CD4-positive, alpha-beta memory T cell (primary cell): ENCODE data around the gene GPR31. TPM values are rescaled to one million over a fixed set of nuclear protein-coding genes. Genes with fewer than 3 reads are reported as not detected.

Experiments
- CTCF ChIA-PET: fragments of 350-600 bp; sonication (Branson Sonifier 250); formaldehyde crosslinking; loops from one replicate; lab custom pipeline; 2021; ENCODE audit warnings: inconsistent platforms; ENCODE audit not compliant: partially characterized antibody; lab: Charles Lee
- POLR2A ChIA-PET: fragments of 350-600 bp; sonication (Branson Sonifier 250); formaldehyde crosslinking; loops from one replicate; lab custom pipeline; 2021; ENCODE audit not compliant: partially characterized antibody; lab: Charles Lee
- DNase-seq, 5 donors: peaks; one replicate each; pipeline versions ENCODE4 v3.0.0 to v3.0.0-alpha.2; 2020 to 2022; ENCODE audit warnings: mixed read lengths in 1 of 5
- H3K27ac ChIP-seq: one replicate; pipeline ENCODE4 v1.7.0; 2013; ENCODE audit warnings: low read depth, low read length
- H3K27me3 ChIP-seq: 2 replicates; pipeline ENCODE4 v1.7.0; 2013; ENCODE audit warnings: mild to moderate bottlenecking, low read length, moderate library complexity; ENCODE audit not compliant: insufficient read depth
- H3K36me3 ChIP-seq: 2 replicates; pipeline ENCODE4 v1.7.0; 2013; ENCODE audit warnings: mild to moderate bottlenecking, low read length, moderate library complexity; ENCODE audit not compliant: insufficient read depth
- H3K4me1 ChIP-seq: 2 replicates; pipeline ENCODE4 v1.7.0; 2013; ENCODE audit warnings: mild to moderate bottlenecking, low read length, moderate library complexity; ENCODE audit not compliant: insufficient read depth
- H3K4me3 ChIP-seq, 2 donors: one replicate each; pipeline ENCODE4 v1.7.0; 2013; ENCODE audit warnings: low read length in 2 of 2, mild to moderate bottlenecking in 1 of 2
- H3K9me3 ChIP-seq, 2 donors: one replicate each; pipeline ENCODE4 v1.7.0; 2013; ENCODE audit warnings: low read length in 2 of 2, control low read depth in 1 of 2; ENCODE audit not compliant: control insufficient read depth in 1 of 2
- H3K27ac Mint-ChIP-seq, 7 donors: one replicate each; pipeline ENCODE4 v1.8.0; 2020 to 2021; ENCODE audit warnings: mixed read lengths in 7 of 7, mild to moderate bottlenecking in 6 of 7, inconsistent platforms in 3 of 7, moderate library complexity in 3 of 7
- H3K27me3 Mint-ChIP-seq, 2 donors: one replicate each; pipeline ENCODE4 v1.8.0; 2020 to 2021; ENCODE audit warnings: mixed read lengths in 2 of 2
- H3K36me3 Mint-ChIP-seq, 2 donors: one replicate each; pipeline ENCODE4 v1.8.0; 2020 to 2021; ENCODE audit warnings: mixed read lengths in 2 of 2, inconsistent platforms in 1 of 2, mild to moderate bottlenecking in 1 of 2
- H3K4me1 Mint-ChIP-seq, 4 donors: one replicate each; pipeline ENCODE4 v1.8.0; 2020 to 2021; ENCODE audit warnings: mixed read lengths in 4 of 4, mild to moderate bottlenecking in 1 of 4
- H3K4me3 Mint-ChIP-seq, 8 donors: one replicate each; pipeline ENCODE4 v1.8.0; 2020 to 2021; ENCODE audit warnings: mixed read lengths in 8 of 8, mild to moderate bottlenecking in 7 of 8, moderate library complexity in 6 of 8, inconsistent platforms in 3 of 8
- H3K9me3 Mint-ChIP-seq, 8 donors: one replicate each; pipeline ENCODE4 v1.8.0; 2020 to 2021; ENCODE audit warnings: mixed read lengths in 8 of 8, mild to moderate bottlenecking in 5 of 8, inconsistent platforms in 3 of 8, moderate library complexity in 1 of 8
- intact Hi-C: fragments of 100-400 bp; cut with micrococcal nuclease; formaldehyde crosslinking; loops from one replicate; pipeline ENCODE4 v1.15.1; 2023
- polyA plus RNA-seq, 2 donors: library from polyadenylated mRNA; unstranded; fragments of 300-500 nt; fragmentation: Illumina TruSeq; gene quantifications; one replicate each; pipeline ENCODE4 v1.2.3, GENCODE V29; 2021
- total RNA-seq, 2 experiments: library from RNA; stranded (reverse); gene quantifications; one replicate each; pipeline ENCODE4 v1.2.3, GENCODE V29; 2021

GPR31 gene
- total and polyA plus RNA-seq, 4 experiments from 2014 or later: not detected

DNA sequence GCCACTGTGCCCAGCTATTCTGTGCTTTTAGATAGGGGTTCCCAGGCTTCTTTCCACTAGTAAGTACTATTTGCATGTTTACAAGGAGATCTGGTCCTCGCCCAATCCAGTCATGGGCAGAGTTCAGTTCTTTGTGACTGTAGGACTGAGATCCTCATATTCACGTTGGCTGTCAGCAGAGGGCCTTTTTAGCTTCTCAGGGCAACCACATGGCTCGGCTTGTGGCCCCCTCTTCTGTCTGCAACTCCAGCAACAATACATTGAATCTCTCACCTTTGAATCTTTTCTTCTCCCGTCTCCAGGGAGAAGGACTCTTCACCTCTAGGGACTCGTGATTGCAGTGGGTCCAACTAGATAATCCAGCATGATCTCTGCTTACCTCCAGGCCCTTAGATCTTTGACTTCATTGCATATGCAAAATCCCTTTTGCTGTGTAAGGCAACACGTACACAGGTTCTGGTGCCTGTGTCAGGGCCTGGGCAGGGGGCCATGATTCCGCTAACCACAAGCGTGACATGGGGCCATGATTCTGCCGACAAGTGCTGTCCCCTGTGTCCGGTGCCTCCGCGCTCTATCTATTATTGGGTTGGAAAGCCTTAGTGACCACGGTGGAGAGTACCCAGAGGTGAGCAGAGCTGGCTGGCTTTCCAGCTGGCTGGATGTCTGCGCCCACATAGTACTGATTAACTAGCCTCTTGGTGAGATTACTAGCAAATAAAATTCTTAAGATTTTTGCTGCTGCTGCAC is 29.8 kb downstream of the GPR31 start:
- H3K4me1 Mint-ChIP-seq: peaks cover 42 to 86% (median 62%) of the 10 kb centered on the region in 4 donors

GRCh38 chr6:167125855-167126349 is 31.9 kb downstream of the GPR31 start:
- peaks cover 51 to 86% (median 68%) of the 10 kb centered on the region in 4 donors for H3K4me1 Mint-ChIP-seq

More for the DNA sequence above, 29.8 kb downstream of the GPR31 start:
- peaks cover 4% of the 10 kb centered on the region for H3K36me3 ChIP-seq
- CTCF ChIA-PET: interaction anchor here (1.1 kb wide), 1 partner anchor 14 kb away, joined by 3 read pairs; no protein-coding TSS in a partner anchor
- no peak overlapping the region for H3K27ac ChIP-seq
- Mint-ChIP-seq H3K27ac (peak overlapping the region; percentile 8 to 80 (median 59)), H3K36me3 (peaks cover 36 to 47% of the 10 kb centered on the region in 2 donors), H3K27me3 (no peaks in the 10 kb centered on the region), H3K9me3 (no peaks in the 10 kb centered on the region), H3K4me3 (peak overlapping the region in 2 of 8 donors; percentile 12)
- DNase-seq: no peak
- POLR2A ChIA-PET: interaction anchor here (1.4 to 2.1 kb wide), 4 partner anchors 34 to 172 kb away, joined by 3 to 7 read pairs (median 4); partner anchors contain the start of gene RNASET2
- no peak overlapping the region for H3K4me3 ChIP-seq
- peaks cover 87% of the 10 kb centered on the region for H3K4me1 ChIP-seq
- H3K9me3 ChIP-seq: no peaks in the 10 kb centered on the region
- intact Hi-C loops: loop anchor here (10.0 kb wide), 1 partner anchor 713 kb away; no protein-coding TSS in a partner anchor
- H3K27me3 ChIP-seq: no peaks in the 10 kb centered on the region

DNA sequence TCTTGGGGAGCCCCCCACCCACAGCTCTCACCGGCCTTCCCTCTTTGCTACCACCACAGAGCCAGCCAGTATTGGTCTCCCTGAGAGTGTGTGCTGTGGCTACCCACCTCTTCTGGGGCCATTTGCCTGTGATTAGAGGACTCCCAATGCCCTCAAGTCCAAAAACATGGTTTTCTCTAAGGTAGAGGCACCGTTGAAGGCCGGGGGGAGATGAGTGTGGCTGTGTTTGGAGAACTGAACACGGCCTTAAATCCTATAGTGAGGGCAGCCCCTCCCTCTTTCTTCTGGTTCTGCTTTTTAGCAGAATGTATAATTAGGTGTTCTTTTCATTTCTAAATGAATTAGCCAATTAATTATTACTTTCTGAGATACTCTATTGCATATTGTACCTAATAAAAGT is 32.4 kb downstream of the GPR31 start:
- DNase-seq: no peak
- peak overlapping the region in 2 of 8 donors; percentile 11 to 63 for H3K4me3 Mint-ChIP-seq
- intact Hi-C loops: loop anchor here (10.0 kb wide), 1 partner anchor 711 kb away; no protein-coding TSS in a partner anchor
- Histone ChIP-seq H3K27ac (no peak overlapping the region), H3K4me1 (peaks cover 93% of the 10 kb centered on the region), H3K4me3 (no peak overlapping the region), H3K9me3 (no peaks in the 10 kb centered on the region), H3K27me3 (no peaks in the 10 kb centered on the region), H3K36me3 (peaks cover 4% of the 10 kb centered on the region)
- peaks cover 54 to 88% (median 70%) of the 10 kb centered on the region in 4 donors for H3K4me1 Mint-ChIP-seq
- no peaks in the 10 kb centered on the region for H3K27me3 Mint-ChIP-seq
- ChIA-PET POLR2A (no interaction called here), CTCF (interaction anchor here (0.8 to 8.0 kb wide), 4 partner anchors 13 to 338 kb away, joined by 3 to 83 read pairs (median 5); no protein-coding TSS in a partner anchor)
- no peaks in the 10 kb centered on the region for H3K9me3 Mint-ChIP-seq
- peak overlapping the region in 1 of 7 donors; percentile 17 for H3K27ac Mint-ChIP-seq
- H3K36me3 Mint-ChIP-seq: peaks cover 29 to 41% of the 10 kb centered on the region in 2 donors

More at GRCh38 chr6:167125855-167126349, 31.9 kb downstream of the GPR31 start:
- H3K27me3 ChIP-seq: no peaks in the 10 kb centered on the region
- Mint-ChIP-seq H3K4me3 (no peak overlapping the region), H3K9me3 (no peaks in the 10 kb centered on the region), H3K27ac (peak overlapping the region in 1 of 7 donors; percentile 7), H3K27me3 (no peaks in the 10 kb centered on the region), H3K36me3 (peaks cover 29 to 43% of the 10 kb centered on the region in 2 donors)
- H3K9me3 ChIP-seq: no peaks in the 10 kb centered on the region
- H3K4me3 ChIP-seq: no peak overlapping the region
- peaks cover 93% of the 10 kb centered on the region for H3K4me1 ChIP-seq
- H3K36me3 ChIP-seq: peaks cover 4% of the 10 kb centered on the region
- no peak for DNase-seq
- POLR2A ChIA-PET: no interaction called here
- CTCF ChIA-PET: interaction anchor here (1.7 kb wide), 1 partner anchor 13 kb away, joined by 6 read pairs; no protein-coding TSS in a partner anchor
- no peak overlapping the region for H3K27ac ChIP-seq
- intact Hi-C loops: loop anchor here (10.0 kb wide), 1 partner anchor 711 kb away; no protein-coding TSS in a partner anchor

- peak overlapping the region in 5 of 7 donors; percentile 33 to 96 (median 41) for H3K27ac Mint-ChIP-seq
- no peak overlapping the region for H3K4me3 ChIP-seq
- H3K27me3 ChIP-seq: no peaks in the 10 kb centered on the region
- peaks cover 52 to 88% (median 70%) of the 10 kb centered on the region in 4 donors for H3K4me1 Mint-ChIP-seq
- H3K27me3 Mint-ChIP-seq: no peaks in the 10 kb centered on the region
- H3K36me3 ChIP-seq: peaks cover 4% of the 10 kb centered on the region
- peaks cover 24 to 35% of the 10 kb centered on the region in 2 donors for H3K36me3 Mint-ChIP-seq
- H3K4me1 ChIP-seq: peaks cover 93% of the 10 kb centered on the region
- peak overlapping the region in 5 of 8 donors; percentile 36 to 87 (median 63) for H3K4me3 Mint-ChIP-seq
- POLR2A ChIA-PET: interaction anchor here (0.9 to 3.3 kb wide), 4 partner anchors 9 to 139 kb away, joined by 3 to 20 read pairs (median 8); no protein-coding TSS in a partner anchor
- no peaks in the 10 kb centered on the region for H3K9me3 ChIP-seq
- no peak for DNase-seq
- intact Hi-C loops: loop anchor here (10.0 kb wide), 1 partner anchor 710 kb away; no protein-coding TSS in a partner anchor
- CTCF ChIA-PET: interaction anchor here (0.8 to 8.0 kb wide), 5 partner anchors 11 to 337 kb away, joined by 3 to 83 read pairs (median 4); partner anchors contain the start of gene CEP43
- H3K27ac ChIP-seq: no peak overlapping the region
- no peaks in the 10 kb centered on the region for H3K9me3 Mint-ChIP-seq
Observed at GRCh38 chr6:167124753-167125152, 33.0 kb downstream of the GPR31 start.

DNA sequence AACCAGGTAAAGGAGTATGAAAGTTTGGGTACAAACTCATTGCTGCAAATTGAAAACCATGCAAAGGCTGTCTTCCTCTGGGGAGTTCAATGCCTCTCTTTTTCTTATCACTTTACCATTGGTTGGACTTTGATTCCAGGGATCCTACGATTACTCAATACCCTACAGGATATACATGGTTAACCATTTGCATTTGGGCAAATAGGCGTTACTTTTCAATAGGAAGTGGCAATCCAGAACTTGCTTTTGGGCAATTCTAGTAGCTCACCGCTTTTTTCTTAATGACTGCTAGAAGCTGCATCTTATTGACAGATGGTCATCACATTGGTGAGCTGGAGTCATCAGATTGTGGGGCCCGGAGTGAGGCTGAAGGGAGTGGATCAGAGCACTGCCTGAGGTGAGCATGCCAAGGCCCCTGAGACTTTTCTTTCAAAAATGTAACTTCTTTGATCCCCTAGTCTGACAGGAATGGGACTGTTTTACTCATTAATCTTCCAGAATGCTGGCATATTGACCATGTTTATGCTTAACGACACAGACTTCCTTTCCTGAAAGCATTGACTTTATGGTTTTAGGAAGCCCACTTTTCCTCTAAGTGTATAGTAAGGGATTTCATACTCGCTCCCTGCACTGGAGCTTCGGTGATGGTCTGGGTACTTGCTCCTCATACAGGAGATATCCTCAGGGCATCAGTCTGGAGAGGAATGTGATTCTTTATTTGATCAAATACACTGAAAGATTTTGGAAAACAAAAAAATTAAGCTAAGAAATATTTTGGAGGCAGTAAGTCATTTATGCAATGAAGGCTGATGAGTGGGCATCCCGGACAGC is 34.7 kb downstream of the GPR31 start, which contains the start of gene CCR6:
CCR6 (plus strand) TSS at position 270 of the 831 bp plus-strand sequence. CDS start 13,039 bp downstream, outside the sequence.
- CTCF ChIA-PET: interaction anchor here (0.8 to 8.0 kb wide), 17 partner anchors 8 to 742 kb away, joined by 3 to 83 read pairs (median 4); partner anchors contain the start of gene CEP43
- Histone ChIP-seq H3K36me3 (peaks cover 4% of the 10 kb centered on the region), H3K9me3 (no peaks in the 10 kb centered on the region), H3K27ac (peak within 1 kb of the TSS; percentile 63), H3K4me3 (peak within 1 kb of the TSS; percentile 5 to 13), H3K27me3 (no peaks in the 10 kb centered on the region), H3K4me1 (peaks cover 94% of the 10 kb centered on the region)
- Mint-ChIP-seq H3K36me3 (peaks cover 23 to 28% of the 10 kb centered on the region in 2 donors), H3K4me3 (peak within 1 kb of the TSS; percentile 72 to 87 (median 82)), H3K27me3 (no peaks in the 10 kb centered on the region), H3K27ac (peak within 1 kb of the TSS; percentile 94 to 98 (median 95)), H3K4me1 (peaks cover 61 to 92% (median 75%) of the 10 kb centered on the region in 4 donors), H3K9me3 (no peaks in the 10 kb centered on the region)
- DNase-seq: no peak
- intact Hi-C loops: loop anchor here (2.0 to 10.0 kb wide), 2 partner anchors 16 to 708 kb away; no protein-coding TSS in a partner anchor
- POLR2A ChIA-PET: interaction anchor here (0.8 to 7.3 kb wide), 13 partner anchors 10 to 169 kb away, joined by 3 to 68 read pairs (median 13); partner anchors contain the start of gene CEP43
